NCI-H187 treated with DMSO at 0.1 percent for 48 hours (cell line): ENCODE measurements around the gene EIF6.

Experiments used
- DNase-seq: peaks from one replicate; lab custom pipeline; 2025; lab: John Stamatoyannopoulos, UW

Gene EIF6

DNA sequence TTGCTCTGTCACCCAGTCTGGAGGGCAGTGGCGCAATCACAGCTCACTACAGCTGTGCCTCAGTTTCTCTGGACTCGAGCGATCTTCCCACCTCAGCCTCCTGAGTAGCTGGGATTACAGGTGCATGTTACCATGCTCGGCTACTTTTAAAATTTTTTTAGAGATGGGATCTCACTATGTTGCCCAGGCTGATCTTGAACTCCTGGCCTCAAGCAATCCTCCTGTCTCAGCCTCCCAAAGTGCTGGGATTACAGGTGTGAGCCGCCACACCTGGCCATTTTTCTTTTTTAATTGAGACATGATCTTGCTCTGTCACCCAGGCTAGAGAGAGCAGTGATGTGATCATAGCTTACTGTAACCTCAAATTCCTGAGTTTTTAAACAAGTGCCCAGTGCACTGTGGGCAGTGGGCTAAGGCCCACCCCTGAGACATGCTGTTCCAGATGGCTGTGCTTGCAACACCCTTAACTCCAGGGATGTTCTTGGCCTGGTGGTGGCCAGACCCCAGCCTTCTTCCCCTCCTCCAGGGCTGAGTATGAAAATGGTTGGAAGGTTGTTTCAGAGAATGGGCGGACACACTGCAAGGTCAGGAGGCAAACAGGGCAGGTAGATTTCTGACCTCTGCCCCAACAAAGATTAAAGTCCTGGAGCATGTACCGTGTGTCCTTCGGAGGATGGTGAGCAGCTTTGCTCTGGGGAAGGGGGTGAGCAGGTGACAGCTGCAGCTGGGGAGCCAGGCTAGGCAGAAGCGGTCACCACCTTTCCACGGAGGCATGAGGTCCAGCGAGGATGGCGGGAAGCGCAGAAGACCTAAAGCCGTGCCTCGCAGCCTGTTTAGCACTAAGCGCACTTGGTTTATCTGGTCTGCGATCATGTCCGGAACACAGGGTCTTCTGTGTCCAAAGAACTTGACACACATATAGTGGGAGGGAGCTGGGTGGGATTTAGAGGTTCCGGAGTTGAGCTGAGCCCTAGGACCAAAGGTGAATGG, 9.0 kb upstream of the EIF6 start:
- DNase-seq = no peak

DNA sequence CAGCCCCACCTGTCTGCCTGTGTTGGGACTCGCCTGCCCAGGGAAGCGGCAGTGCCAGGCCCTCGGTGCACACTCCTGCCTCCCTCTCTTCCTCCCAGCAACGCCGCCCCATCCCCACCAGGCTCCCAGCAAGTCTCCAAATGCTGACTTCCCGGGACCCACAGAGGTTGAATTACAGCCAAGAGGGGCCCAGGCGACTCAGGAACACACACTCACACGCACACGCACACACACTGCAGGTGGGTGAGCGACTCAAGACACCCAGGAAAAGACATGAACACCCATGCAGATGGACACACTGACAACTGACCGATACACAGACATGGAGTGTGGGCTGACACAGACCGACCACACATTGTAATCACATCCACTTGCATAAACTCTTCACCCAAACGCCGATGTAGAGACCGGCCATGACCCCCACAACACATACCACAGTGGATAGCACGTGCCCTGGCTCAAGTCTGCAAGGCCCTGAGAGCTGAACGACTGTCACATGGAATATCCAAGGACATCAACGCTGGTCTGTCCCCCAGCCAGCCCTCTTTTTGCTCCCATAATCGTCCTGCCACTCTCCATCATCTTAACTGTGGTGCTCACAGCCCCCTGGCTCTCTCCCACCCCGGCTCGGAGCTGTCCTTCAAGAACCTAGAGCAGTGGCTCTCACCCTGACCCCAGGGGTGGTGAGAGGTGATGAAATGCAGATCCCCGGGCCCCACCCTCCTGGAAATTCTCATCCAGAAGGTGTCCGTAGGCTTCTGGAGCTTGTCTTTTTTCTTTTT, 8.1 kb upstream of the EIF6 start:
- DNase-seq = no peak

DNA sequence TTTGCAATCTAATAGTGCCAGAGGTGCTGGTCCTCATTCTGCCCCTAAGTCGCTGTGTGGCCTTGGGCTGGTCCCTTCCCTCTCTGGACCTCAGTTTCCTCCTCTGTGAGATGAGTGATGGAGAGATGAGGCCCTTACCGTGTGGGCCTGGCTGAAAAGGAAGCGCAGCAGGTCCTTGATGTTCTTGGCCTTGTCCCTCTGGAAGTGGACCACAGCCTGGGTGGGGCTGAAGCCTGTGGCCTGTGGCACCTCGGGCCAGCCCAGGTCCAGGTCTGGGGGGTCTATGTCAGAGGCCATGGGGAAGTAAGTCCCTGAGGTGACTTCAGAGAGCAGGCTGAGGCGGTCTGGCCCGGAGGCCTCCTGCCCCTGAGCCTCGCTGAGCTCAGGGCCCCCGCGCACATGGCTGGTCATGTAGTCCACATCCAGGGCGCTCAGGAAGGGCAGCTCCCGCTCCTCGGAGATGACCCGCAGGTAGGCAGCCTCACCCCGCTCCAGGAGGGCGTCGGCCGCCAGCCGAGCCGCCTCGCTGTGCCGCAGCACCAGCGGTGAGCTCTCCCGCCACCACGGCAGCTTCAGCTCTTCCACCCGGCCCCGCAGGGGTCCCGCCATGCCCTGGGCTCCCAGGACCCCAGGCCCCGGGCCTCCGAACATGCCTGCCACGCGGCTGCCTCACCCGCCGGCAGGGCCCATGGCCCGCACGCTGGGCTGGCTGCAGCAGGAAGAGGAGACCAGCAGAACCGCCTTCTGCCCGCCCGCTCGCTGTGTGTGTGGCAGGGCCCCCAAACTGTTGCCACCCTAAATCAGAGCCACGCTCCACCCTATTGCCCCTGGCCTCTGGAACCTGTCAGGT, 7.3 kb upstream of the EIF6 start, which contains the start of gene FAM83C:
TSS of gene FAM83C (minus strand) at position 772 of the 850 bp plus-strand sequence. CDS start at position 651, 121 bp downstream.
- DNase-seq = no peak

DNA sequence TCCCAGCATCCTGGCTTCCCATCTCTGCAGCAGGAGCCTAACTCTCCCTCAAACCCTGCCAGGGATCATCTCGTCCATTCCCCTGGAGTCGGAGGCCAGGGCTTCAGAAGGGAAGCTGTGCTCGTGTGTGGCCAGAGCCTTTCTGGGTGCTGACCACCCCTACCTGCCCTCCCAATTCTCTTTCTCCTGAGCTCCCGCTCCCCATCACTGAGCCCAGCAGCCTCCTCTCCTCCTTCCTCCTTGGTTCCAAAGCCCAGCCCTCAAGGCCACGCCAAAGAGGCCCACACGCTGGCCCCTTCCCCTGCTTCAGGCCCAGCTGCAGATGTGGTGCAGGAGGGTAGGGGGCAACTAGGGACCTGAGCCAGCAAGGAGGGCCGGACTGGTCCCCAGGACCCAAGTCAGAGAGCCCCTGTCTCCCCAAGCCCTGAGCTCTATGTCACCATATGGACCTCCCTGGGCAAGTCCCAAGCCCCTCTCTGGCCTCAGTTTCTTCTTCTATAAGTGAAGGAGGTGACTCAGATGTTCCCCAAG, 6.4 kb upstream of the EIF6 start:
- no peak for DNase-seq

DNA sequence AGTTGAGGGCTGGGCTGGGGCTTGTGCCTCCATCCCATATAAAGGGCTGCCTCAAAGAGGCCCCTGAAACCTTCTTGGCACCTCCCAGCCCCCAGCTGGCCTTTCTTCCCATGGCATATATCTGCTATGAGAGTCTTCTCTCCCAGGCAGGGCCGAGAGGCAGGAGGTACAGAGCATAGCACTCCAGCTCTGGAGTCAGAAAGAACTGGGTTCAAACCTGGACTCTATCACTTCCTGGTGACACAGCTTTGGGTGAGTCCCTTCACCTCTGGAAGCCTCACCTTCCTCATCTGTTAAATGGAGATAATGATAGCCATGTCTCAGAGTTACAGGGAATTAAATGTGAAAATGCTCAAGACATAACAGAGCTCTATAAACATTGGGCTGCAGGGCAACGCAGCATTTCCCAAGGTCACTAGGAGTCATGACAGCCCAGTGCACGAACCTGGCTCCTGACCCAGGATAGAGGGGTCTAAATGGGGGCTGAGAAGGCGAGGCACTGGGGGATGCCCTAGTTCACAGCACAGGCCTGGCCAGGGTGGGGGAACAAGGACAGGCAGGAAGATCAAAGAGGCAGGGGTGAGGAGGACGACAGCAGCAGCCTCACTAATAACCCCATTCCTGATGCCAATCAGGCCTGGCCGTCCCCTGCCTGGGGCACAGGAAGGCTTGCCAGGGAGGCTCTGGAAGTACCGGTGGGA, 5.8 kb upstream of the EIF6 start:
- no peak for DNase-seq

DNA sequence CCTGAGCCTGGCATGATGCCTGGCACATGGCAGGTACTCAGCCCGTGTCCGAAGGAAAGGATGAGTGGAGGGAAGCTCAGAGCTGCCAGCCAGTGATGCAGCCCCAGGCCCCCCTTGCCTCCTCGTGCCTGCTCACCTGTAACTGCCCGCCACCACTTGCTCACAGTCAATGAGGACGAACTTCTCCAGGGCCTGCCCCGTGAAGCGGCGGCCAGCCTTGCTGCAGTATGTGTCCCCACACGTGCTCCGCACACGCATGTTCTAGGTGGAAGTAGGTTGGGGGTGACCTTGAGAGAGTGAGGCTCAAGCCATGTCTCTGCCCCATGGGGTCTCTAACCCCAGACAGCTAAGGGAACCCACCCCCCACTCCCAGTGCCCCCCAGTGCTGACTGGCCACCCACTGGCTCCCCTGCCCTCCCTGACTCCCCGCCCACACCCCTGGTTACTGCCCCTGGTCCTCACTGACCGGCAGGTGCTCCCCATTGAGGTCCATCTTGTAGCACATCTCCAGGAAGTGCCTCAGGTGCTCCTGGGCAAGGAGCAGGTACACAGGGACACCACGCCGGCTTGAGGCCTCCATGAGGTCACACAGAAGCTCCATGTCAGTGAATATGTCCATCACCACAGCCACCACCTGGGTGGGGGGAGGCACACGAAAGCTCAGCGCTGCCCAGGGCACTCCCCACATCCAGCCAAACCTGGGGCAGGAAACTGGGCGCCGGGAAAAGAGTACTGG, 3.9 kb upstream of the EIF6 start:
- DNase-seq = no peak

DNA sequence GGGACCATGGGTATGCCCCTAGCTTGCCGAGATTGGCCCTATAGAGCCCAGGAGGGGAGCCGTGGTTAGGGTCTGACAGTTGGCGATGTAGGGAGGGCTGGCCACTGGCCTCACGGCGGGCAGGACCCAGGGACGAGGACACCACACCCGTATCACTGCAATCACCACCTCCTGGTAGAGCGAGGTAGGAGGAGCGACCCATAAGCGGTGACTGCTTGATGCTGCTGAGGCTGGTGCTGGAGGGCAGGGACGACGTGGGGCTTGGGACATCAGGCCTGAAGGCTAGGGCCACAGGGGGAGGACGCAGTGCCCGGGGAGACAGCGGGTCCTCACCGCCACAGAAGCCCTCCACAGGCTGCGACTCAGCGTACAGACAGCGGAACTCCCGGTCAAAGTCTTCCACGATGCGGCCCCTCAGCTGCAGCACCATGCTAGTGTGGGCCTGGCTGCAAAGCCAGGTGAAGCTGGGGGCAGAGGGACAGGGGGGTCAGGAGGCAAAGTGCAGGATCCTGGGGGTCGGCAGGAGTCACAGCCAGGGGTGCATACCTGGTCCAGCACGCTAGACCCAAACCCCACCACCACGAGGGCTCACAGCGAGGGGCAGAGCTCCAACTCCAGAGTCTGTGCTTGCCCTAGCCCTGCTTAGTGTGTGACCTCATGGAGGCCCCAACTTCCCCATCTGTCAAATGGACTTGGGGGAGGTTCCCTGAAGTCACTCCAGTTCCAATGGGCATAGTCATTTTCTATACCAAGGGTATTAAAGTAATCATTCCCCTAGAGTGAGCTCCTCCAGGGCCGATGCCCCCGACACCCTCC, 3.1 kb upstream of the EIF6 start:
- no peak for DNase-seq

DNA sequence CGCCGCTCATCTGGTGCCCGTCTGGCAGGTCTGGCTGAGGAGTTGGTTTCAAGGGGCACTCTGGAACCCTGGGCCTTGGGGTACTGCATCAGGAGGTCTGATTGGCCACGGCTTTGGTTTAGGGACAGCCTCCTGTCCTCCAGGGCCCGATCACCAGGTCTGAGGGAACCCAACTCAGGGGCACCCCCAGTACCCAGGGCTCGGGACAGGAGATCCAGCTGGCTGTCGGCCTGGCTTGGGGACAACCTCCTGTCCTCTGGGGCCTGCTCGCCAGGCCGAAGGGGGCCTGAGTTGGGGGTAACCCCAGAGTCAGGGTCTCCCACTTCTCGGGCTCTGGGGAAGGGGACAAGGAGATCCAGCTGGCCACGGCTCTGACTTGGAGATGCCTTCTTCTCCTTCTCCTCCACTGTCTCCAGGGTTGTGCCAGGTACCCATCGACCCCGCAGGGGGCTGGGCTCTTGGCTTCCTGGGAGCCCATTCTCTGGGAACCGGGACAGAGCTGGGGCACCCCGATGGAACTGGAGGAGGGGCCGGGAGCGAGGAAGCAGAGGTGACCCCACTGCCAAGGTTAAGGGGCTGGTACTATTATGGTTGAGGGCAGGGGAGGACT, 2.4 kb upstream of the EIF6 start:
- DNase-seq = no peak

DNA sequence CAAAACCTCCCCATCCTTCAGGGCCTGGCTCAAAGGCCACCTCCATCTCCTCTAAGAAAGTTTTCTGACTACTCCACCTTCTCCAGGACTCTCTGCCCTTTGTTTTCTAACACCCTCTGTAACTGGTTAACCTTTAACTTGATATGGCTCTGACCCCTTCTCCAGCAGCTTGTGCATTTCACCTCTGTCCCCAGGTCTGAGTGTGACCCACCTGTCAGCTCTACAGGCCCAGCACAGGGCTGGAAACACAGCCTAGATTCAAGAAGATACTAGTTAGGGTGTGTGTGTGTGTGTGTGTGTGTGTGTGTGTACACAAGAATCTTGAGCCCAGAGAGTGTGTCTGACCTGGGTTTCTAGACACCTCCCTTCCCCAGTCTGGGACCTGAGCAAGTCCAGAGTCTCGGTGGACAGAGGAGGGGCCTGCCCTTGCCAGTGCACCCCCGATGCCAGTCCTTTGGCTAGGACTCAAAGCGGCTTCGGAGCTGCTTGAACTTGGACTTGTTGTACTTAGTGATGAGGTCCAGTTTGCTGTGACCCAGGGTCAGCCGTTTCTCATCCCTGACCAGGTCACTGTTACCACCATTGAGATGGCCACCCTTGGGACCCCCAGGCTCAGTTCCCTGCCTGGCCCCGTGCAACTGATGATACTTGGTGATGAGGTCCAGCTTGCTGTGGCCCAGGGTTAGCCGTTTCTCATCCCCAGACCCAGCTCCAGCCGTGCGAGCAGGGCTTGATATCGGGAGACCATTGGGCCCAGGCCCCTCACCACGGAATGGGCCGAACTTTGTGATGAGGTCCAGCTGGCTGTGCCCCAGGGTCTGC, 1.7 kb upstream of the EIF6 start:
- no peak for DNase-seq

DNA sequence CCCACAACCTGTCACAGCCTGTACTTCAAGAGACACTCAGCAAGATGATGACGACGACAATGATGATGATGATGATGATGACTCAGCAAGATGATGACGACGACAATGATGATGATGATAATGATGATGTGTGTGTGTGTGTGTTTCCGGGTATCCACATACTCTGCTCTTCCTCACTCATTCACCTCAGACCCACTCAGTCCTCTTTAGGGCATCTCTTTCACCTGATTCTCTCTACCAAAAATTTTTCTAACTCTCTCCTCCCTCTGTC, 1.2 kb upstream of the EIF6 start:
- DNase-seq = no peak

DNA sequence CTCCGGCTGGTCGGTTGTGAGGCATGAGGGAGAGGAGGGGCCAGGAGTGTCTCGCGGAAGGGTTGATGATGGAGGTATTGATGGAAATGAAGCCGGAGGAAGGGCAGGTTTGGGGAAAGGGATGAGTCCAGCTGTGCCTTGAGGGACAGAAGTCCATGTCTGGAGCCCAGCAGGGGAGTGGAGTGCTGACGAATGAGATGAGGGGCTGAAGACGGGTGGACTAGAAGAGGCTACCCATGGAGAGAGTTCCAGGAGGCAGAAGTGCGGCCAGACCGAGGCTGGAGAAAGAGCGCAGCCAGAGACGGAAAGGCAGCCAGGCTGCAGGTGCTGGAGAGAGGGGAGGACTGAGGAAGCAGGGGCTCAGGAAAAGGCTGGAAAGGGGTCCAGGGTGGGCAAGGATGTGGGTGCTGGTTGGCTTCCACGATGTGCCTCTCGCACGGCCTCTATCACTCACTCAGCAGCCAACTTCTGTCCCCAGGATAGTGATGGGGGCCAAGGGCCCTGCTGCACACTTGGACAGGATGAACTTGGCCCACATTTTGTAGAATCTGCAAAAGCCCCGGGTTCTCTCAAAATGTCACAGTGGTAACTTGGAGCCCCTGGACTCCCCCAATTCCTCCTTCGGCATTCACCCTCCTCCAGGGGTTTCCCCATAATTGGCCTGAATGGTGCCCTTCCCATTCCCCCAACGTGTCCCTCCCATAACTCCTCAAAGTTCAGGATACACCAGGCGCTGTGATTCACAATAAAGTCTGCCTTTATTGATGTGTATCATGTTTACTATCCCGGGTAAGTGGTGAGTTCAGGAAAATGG, 627 bp upstream of the EIF6 start:
- DNase-seq = no peak

DNA sequence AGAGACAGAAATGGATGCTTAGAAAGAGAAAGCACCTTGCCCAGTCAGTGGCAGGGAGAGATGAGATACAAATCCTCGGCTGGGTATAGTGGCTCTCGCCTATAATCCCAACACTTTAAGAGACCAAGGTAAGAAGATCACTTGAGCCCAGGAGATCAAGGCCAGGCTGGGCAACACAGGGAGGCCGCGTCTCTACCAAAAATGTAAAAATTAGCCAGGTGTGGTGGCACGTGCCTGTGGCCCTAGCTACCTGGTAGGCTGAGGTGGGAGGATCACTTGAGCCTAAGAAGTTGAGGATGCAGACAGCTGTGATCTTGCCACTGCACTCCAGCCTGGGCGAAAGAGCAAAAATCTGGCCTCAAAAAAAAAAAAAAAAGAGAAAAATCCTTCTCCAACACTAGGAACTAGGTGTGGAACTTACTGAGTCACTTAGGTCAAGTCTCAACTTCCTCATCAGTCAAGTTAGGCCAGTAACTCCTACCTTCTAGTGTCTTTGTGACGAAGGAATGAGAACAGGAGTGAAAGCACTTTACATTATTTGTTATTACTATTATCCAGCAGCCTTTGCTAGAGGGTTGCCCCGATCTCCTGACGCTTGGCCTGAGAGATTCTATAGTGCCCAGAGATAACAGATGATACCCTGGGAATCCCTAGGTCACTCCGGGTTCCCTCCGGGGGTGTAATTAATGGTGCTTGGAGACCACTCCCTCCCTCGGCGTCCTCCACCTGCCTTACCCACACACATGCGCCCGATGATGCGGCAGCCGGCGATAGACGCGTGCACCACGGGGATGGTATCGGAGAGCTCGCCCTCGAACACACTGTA, 918 bp downstream of the EIF6 start:
- no peak for DNase-seq

DNA sequence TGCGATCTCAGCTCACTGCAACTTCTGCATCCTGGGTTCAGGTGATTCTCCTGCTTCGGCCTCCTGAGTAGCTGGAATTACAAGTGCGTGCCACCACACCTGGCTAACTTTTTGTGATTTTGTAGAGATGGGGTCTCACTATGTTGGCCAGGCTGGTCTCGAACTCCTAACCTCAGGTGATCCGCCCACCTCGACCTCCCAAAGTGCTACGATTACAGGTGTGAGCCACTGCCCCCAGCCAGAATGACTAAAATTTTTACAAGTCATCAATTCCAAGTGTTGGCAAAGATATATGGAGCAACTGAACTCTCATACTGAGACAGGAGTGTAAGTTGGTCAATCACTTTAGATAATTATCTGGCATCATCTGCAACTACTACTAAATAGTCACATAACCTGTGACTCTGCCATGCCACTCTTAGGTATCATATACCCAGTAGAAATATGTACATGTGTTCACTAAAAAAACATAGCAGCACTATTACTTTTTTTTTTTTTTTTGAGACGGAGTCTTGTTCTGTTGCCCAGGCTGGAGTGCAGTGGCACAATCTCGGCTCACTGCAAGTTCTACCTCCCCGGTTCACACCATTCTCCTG, 3.0 kb downstream of the EIF6 start:
- no peak for DNase-seq

DNA sequence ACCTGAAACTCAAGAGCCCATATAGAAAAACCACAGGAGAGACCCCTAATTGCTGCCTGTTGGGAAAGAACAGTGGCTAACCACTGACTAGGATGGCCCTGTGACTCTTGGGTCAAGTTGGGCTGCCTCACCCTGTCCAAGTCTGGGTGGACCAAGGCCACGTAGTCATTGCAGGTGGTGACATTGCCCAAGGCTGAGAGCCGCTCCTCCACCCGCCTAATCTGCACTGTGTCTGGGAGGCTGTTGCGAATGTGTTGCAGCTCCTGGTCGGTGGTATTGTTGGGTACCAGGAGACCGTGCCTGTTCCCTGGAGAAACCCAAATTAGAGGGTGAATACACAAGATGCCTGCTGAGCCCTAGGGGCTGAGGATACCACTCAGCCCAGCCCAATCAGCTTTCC, 4.0 kb downstream of the EIF6 start:
- DNase-seq = no peak

DNA sequence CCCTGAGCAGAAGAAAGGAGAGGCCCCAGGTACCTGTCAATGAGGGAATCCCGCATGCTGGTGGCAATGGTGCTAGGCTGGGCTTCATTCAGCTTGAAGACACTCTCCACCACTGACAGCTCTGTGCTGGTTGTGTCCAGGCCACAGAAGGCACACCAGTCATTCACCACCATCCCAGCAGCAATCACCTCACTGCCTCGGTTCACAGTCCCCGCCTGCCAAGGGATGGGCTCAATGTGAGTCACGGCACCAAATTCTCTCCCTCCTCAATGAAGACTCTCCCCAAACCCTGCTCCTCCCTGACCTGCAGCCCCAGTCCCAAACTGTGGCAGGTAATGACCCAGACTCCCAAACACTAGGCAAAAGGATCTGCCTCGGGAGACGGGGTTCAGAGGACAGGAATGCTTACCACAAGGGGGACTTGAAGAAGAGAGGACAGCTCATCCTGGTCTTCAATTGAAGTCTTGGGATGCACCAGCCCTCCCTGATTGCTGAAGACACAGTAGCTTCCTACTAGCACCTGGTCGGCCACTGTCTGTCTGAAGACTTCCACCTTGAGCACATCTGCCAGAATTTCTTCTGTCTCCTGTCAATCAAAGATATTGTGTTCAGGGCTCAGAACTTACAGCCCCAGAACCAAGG, 4.9 kb downstream of the EIF6 start:
- DNase-seq = no peak

DNA sequence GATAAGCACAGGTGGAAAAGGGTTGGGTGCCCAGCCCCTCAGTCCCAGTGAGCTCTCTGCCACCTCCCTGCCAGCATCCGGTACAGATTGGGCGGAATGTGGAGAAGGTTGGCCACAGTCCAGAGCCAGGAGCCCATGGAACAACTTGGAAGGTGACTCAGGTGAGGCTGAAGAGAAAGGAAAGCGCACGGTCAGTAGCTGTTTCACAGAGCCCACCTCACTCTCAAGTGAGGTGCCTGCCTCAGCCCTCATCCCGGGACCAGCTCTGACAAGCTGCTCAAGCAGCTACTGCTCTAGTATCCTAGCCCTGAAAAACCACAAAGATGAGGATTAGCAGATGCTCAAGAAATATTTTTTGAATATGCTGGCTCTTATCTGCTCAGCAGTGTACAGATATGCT, 5.5 kb downstream of the EIF6 start:
- DNase-seq = no peak
